HepG2 (cell line): Measurements from ENCODE around the gene AKR7A2. TPM values are rescaled to one million over a fixed set of nuclear protein-coding genes. Genes with fewer than 3 reads are reported as not detected.

Experiments
- ATAC-seq: fragments of 200-7000 bp; cut with Tn5 transposase; 3 replicates; pipeline ENCODE4 v1.9.1; 2020; ENCODE audit warnings: mild to moderate bottlenecking, moderate library complexity
- BruUV-seq: library from RNA; stranded (reverse); fragments of 400-500 nt; replicated peaks from 2 replicates; lab custom pipeline; 2021; lab: Mats Ljungman, UMichigan
- CTCF ChIA-PET: fragments of 300-600 bp; formaldehyde crosslinking; extraction: SDS; loops from one replicate; lab custom pipeline; 2021; ENCODE audit warnings: low total read pairs, inconsistent platforms, low intra/inter-chr PET ratio; lab: Yijun Ruan, JAX
- POLR2A ChIA-PET: fragments of 350-600 bp; sonication (Branson Sonifier 250); formaldehyde crosslinking; loops from one replicate; lab custom pipeline; 2020; ENCODE audit warnings: antibody characterized with exemption, inconsistent platforms; lab: Yijun Ruan, JAX
- DNase-seq: peaks from one replicate; pipeline ENCODE4 v3.0.0-alpha.2; 2015; ENCODE audit warnings: low spot score
- FAIRE-seq: peaks from 3 replicates; lab custom pipeline; 2011; peaks lifted over from hg19 to GRCh38; lab: Jason Lieb, UNC
- H2AFZ ChIP-seq: one replicate; pipeline ENCODE4 v1.6.1; 2011; ENCODE audit warnings: low read length, inconsistent platforms
- H3K27ac ChIP-seq: fragments of 300-600 bp; 3 replicates; pipeline ENCODE4 v1.8.0; 2011; ENCODE audit warnings: mixed run types, mild to moderate bottlenecking, mixed read lengths, low read length, inconsistent platforms; ENCODE audit not compliant: insufficient read depth; ENCODE audit errors: extremely low read length
- H3K27me3 ChIP-seq, 2 experiments: fragments of 200-600 bp in 1 of 2; 2 replicates in 1 of 2; 3 replicates in 1 of 2; pipeline versions ENCODE4 v1.6.0 to v1.8.0; 2011; ENCODE audit warnings: low read length in 2 of 2, mild to moderate bottlenecking in 2 of 2, moderate library complexity in 2 of 2, inconsistent platforms in 1 of 2; ENCODE audit not compliant: insufficient read depth in 2 of 2, control insufficient read depth in 1 of 2
- H3K36me3 ChIP-seq, 2 experiments: fragments of 200-600 bp in 1 of 2; replicated peaks in 1 of 2; 2 replicates in 1 of 2; 3 replicates in 1 of 2; pipeline versions ENCODE4 v1.5.1 to v1.8.0; 2011; ENCODE audit warnings: low read length in 2 of 2, inconsistent platforms in 1 of 2; ENCODE audit not compliant: insufficient read depth in 2 of 2, control insufficient read depth in 1 of 2
- H3K4me1 ChIP-seq: 2 replicates; pipeline ENCODE4 v1.5.1; 2012; ENCODE audit warnings: low read length, inconsistent platforms; ENCODE audit not compliant: insufficient read depth
- H3K4me2 ChIP-seq: 2 replicates; pipeline ENCODE4 v1.6.0; 2011; ENCODE audit warnings: low read depth, low read length, inconsistent platforms
- H3K4me3 ChIP-seq, 3 experiments: fragments of 200-600 bp in 1 of 3; sonication (generic), shearing (Covaris generic) in 1 of 3; replicated peaks in 1 of 3; 2 replicates each; pipeline ENCODE4 v1.5.1; 2011 to 2016; ENCODE audit warnings: low read length in 3 of 3, inconsistent platforms in 2 of 3, low read depth in 2 of 3, mild to moderate bottlenecking in 2 of 3, control low read depth in 1 of 3, mixed read lengths in 1 of 3; ENCODE audit not compliant: insufficient read depth in 1 of 3
- H3K79me2 ChIP-seq: one replicate; pipeline ENCODE4 v1.6.1; 2011; ENCODE audit warnings: low read length, inconsistent platforms; ENCODE audit not compliant: insufficient read depth
- H3K9ac ChIP-seq: 2 replicates; pipeline ENCODE4 v1.6.0; 2011; ENCODE audit warnings: mild to moderate bottlenecking, low read depth, low read length, inconsistent platforms; ENCODE audit not compliant: insufficient read depth
- H3K9me3 ChIP-seq: 2 replicates; pipeline ENCODE4 v1.5.1; 2012; ENCODE audit warnings: mild to moderate bottlenecking, low read length
- H4K20me1 ChIP-seq: 2 replicates; pipeline ENCODE4 v1.6.0; 2011; ENCODE audit warnings: inconsistent platforms, mild to moderate bottlenecking, low read length, moderate library complexity; ENCODE audit not compliant: insufficient read depth
- ASH2L ChIP-seq: fragments of 300-600, 200-600 bp; sonication (generic); IDR thresholded peaks from 2 replicates; pipeline ENCODE4 v1.7.0; 2017; ENCODE audit warnings: low read depth, mild to moderate bottlenecking, moderate library complexity, mixed read lengths, low read length; ENCODE audit not compliant: insufficient read length
- FOSL1 ChIP-seq: sonication (generic); formaldehyde crosslinking; IDR thresholded peaks from 2 replicates; pipeline ENCODE4 v1.9.0; 2021; ENCODE audit warnings: missing genetic modification reagents, borderline replicate concordance
- HNRNPH1 ChIP-seq: fragments of 200-400 bp; formaldehyde crosslinking; optimal IDR thresholded peaks from 2 replicates; pipeline ENCODE3; 2017; ENCODE audit warnings: mild to moderate bottlenecking, low read depth, low read length
- HNRNPK ChIP-seq: fragments of 200-400 bp; formaldehyde crosslinking; IDR thresholded peaks from 2 replicates; pipeline ENCODE4 v1.6.1; 2018; ENCODE audit warnings: low read length, low read depth, moderate library complexity, mild to moderate bottlenecking; ENCODE audit not compliant: poor library complexity, severe bottlenecking
- JUNB ChIP-seq: sonication (generic); formaldehyde crosslinking; IDR thresholded peaks from 2 replicates; pipeline ENCODE4 v1.8.0; 2022; ENCODE audit warnings: missing genetic modification reagents, mild to moderate bottlenecking, borderline replicate concordance
- KDM1A ChIP-seq: IDR thresholded peaks from 2 replicates; pipeline ENCODE4 v1.6.1; 2016; ENCODE audit warnings: missing compliant biosample characterization
- TOE1 ChIP-seq: sonication (generic); formaldehyde crosslinking; IDR thresholded peaks from 2 replicates; pipeline ENCODE4 v1.4.0; 2020; ENCODE audit warnings: mild to moderate bottlenecking, missing genetic modification reagents
- ZFP36L1 ChIP-seq: sonication (generic); formaldehyde crosslinking; IDR thresholded peaks from 2 replicates; pipeline ENCODE4 v1.8.0; 2022; ENCODE audit warnings: mild to moderate bottlenecking, missing genetic modification reagents, moderate library complexity
- ZKSCAN5 ChIP-seq: sonication (generic); formaldehyde crosslinking; IDR thresholded peaks from 2 replicates; pipeline ENCODE4 v1.5.1; 2020; ENCODE audit warnings: mild to moderate bottlenecking, missing genetic modification reagents
- ZNF816 ChIP-seq: sonication (generic); formaldehyde crosslinking; IDR thresholded peaks from 2 replicates; pipeline ENCODE4 v1.8.0; 2022; ENCODE audit warnings: missing genetic modification reagents, mild to moderate bottlenecking, borderline replicate concordance
- WGBS: methylation state at CpG from one replicate; pipeline ENCODE4 v1.1.6; 2017; ENCODE audit warnings: low lambda C conversion rate; 5-methylcytosine and 5-hydroxymethylcytosine counted together
- in situ Hi-C: cut with HindIII; loops from 2 replicates; pipeline ENCODE4 v1.10.0; 2017; ENCODE audit warnings: low pct_unique_long_range_greater_than_20kb; ENCODE audit not compliant: extremely low pct_ligation_motif_present
- intact Hi-C: fragments of 100-400 bp; cut with micrococcal nuclease; formaldehyde crosslinking; loops from one replicate; pipeline ENCODE4 v1.10.0; 2022; ENCODE audit not compliant: unreplicated experiment
- polyA plus RNA-seq, 8 experiments: library from polyadenylated mRNA; depleted of rRNA in 3 of 8; stranded (reverse) in 7 of 8; unstranded in 1 of 8; fragments of >200 nt; fragmentation: Illumina TruSeq in 4 of 8; extraction: Trizol in 4 of 8; gene quantifications; 2 replicates each; pipeline versions ENCODE4 v1.2.1 to v1.2.3, GENCODE V29; 2011 to 2016; ENCODE audit warnings: low read depth in 4 of 8, missing spikeins in 1 of 8, mixed read lengths in 1 of 8; ENCODE audit not compliant: insufficient read depth in 1 of 8
- total RNA-seq, 5 experiments: library from RNA; depleted of rRNA; stranded (reverse); fragments of >200 nt; fragmentation: Illumina TruSeq; extraction: Trizol; gene quantifications; 2 replicates each; pipeline ENCODE4 v1.2.3, GENCODE V29; 2016; ENCODE audit warnings: low read depth in 1 of 5
- TF ChIP-seq, protein P1 (sequence below): sonication (generic); formaldehyde crosslinking; IDR thresholded peaks from 2 replicates; pipeline ENCODE4 v1.4.0; 2020; ENCODE audit warnings: mild to moderate bottlenecking, missing genetic modification reagents
- TF ChIP-seq, protein P2 (sequence below): sonication (generic); formaldehyde crosslinking; IDR thresholded peaks from 2 replicates; pipeline ENCODE4 v1.8.0; 2022; ENCODE audit warnings: mild to moderate bottlenecking, missing genetic modification reagents, moderate library complexity
- TF ChIP-seq, protein P3 (sequence below): sonication (generic); formaldehyde crosslinking; IDR thresholded peaks from 2 replicates; pipeline ENCODE4 v1.4.0; 2020; ENCODE audit warnings: missing genetic modification reagents
- TF ChIP-seq, protein P4 (sequence below): IDR thresholded peaks from 2 replicates; pipeline ENCODE4 v1.6.1; 2016; ENCODE audit warnings: control low read depth

AKR7A2 gene
- total and polyA plus RNA-seq, 2 of the 13 experiments (the other 11 are each of a cell fraction or from before 2014, with no cell fraction given) = 45.2 to 75.6 TPM

DNA sequence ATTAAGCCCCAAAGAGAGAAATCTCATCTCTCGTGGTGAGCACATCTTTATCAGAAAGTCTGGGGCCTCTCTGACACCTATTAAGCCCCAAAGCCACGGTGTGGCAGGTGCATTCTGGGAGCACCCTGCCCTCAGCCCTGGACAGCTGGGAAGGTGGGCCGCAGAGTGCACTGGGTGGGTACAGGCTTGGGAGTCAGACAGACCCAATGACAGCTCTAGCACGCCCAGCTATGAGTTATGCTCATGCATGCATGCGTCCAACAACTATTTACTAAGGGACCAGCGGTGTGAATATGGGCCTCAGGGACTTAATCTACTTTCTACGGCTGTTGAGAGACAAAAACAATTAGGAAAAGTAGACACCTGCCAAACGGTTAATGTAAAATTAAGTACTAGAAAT is 46.8 kb upstream of the AKR7A2 start:
- Histone ChIP-seq H3K36me3 (peaks cover 28 to 54% of the 10 kb centered on the region in 2 experiments), H3K4me2 (no peak overlapping the region), H2AFZ (no peak overlapping the region), H3K9ac (no peak overlapping the region), H3K9me3 (no peaks in the 10 kb centered on the region), H3K4me1 (peaks cover 2% of the 10 kb centered on the region; the same call in 1 of the 2 replicates), H3K4me3 (no peak overlapping the region)
- FAIRE-seq (no peak), ATAC-seq (no peak)
- in situ Hi-C loops = no loop called here
- intact Hi-C loops = no loop called here
- TF ChIP-seq, protein P1, sequence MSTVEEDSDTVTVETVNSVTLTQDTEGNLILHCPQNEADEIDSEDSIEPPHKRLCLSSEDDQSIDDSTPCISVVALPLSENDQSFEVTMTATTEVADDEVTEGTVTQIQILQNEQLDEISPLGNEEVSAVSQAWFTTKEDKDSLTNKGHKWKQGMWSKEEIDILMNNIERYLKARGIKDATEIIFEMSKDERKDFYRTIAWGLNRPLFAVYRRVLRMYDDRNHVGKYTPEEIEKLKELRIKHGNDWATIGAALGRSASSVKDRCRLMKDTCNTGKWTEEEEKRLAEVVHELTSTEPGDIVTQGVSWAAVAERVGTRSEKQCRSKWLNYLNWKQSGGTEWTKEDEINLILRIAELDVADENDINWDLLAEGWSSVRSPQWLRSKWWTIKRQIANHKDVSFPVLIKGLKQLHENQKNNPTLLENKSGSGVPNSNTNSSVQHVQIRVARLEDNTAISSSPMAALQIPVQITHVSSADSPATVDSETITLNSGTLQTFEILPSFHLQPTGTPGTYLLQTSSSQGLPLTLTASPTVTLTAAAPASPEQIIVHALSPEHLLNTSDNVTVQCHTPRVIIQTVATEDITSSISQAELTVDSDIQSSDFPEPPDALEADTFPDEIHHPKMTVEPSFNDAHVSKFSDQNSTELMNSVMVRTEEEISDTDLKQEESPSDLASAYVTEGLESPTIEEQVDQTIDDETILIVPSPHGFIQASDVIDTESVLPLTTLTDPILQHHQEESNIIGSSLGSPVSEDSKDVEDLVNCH (CRISPR knock-in tag) = no peak
- TF ChIP-seq TOE1 (CRISPR knock-in tag) = no peak
- TF ChIP-seq HNRNPK = no peak
- TF ChIP-seq, protein P2, sequence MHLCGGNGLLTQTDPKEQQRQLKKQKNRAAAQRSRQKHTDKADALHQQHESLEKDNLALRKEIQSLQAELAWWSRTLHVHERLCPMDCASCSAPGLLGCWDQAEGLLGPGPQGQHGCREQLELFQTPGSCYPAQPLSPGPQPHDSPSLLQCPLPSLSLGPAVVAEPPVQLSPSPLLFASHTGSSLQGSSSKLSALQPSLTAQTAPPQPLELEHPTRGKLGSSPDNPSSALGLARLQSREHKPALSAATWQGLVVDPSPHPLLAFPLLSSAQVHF (CRISPR knock-in tag) = no peak
- TF ChIP-seq JUNB (CRISPR knock-in tag) = no peak
- TF ChIP-seq ZNF816 (CRISPR knock-in tag) = no peak
- no peak for TF ChIP-seq ZFP36L1 (CRISPR knock-in tag)
- TF ChIP-seq, protein P3, sequence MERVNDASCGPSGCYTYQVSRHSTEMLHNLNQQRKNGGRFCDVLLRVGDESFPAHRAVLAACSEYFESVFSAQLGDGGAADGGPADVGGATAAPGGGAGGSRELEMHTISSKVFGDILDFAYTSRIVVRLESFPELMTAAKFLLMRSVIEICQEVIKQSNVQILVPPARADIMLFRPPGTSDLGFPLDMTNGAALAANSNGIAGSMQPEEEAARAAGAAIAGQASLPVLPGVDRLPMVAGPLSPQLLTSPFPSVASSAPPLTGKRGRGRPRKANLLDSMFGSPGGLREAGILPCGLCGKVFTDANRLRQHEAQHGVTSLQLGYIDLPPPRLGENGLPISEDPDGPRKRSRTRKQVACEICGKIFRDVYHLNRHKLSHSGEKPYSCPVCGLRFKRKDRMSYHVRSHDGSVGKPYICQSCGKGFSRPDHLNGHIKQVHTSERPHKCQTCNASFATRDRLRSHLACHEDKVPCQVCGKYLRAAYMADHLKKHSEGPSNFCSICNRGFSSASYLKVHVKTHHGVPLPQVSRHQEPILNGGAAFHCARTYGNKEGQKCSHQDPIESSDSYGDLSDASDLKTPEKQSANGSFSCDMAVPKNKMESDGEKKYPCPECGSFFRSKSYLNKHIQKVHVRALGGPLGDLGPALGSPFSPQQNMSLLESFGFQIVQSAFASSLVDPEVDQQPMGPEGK = no peak
- TF ChIP-seq FOSL1 = no peak
- no peak for TF ChIP-seq ASH2L
- TF ChIP-seq, protein P4, sequence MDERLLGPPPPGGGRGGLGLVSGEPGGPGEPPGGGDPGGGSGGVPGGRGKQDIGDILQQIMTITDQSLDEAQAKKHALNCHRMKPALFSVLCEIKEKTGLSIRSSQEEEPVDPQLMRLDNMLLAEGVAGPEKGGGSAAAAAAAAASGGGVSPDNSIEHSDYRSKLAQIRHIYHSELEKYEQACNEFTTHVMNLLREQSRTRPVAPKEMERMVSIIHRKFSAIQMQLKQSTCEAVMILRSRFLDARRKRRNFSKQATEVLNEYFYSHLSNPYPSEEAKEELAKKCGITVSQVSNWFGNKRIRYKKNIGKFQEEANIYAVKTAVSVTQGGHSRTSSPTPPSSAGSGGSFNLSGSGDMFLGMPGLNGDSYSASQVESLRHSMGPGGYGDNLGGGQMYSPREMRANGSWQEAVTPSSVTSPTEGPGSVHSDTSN (CRISPR knock-in tag) = no peak
- TF ChIP-seq HNRNPH1 = no peak
- TF ChIP-seq ZKSCAN5 (CRISPR knock-in tag) = no peak
- TF ChIP-seq KDM1A = no peak
- TF ChIP-seq, all 625 proteins: peak for 0
- Histone ChIP-seq H3K27me3 (no peaks in the 10 kb centered on the region), H3K79me2 (no peaks in the 10 kb centered on the region), H4K20me1 (no peaks in the 10 kb centered on the region), H3K27ac (no peak overlapping the region)
- 98% methylated on average over 7 of the region's 8 CpGs for WGBS
- ChIA-PET CTCF (no interaction called here), POLR2A (no interaction called here)
- no peak for DNase-seq
- no TSS peak for BruUV-seq
